HG03196 (cell line): ENCODE data around the gene APC.

Experiments used
- ATAC-seq: cut with Tn5 transposase; IDR thresholded peaks from one replicate; pipeline ENCODE4 v1.9.1; 2021; ENCODE audit not compliant: unreplicated experiment

Gene APC

DNA sequence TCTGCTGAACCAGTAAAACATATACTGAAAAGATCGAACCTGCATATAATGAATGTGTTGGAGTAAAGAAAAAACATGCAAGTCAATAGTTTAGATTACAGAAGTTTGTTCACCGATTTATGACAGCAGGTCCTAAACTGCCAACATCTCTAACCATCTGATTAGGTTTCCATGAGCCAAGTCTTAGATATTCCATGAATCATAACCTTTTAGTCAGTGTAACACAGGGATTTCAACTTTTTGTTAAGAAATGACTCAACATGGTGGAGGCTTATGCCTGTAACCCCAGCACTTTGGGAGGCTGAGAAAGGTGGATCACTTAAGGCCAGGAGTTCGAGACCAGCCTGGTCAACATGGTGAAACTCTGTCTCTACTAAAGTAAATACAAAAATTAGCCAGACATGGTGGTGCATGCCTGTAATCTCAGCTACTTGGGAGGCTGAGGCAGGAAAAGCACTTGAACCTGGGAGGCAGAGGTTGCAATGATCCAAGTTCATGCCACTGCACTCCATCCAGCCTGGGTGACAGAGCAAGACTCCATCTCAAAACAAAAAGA lies 38.7 kb downstream of the APC start:
- ATAC-seq = no peak

DNA sequence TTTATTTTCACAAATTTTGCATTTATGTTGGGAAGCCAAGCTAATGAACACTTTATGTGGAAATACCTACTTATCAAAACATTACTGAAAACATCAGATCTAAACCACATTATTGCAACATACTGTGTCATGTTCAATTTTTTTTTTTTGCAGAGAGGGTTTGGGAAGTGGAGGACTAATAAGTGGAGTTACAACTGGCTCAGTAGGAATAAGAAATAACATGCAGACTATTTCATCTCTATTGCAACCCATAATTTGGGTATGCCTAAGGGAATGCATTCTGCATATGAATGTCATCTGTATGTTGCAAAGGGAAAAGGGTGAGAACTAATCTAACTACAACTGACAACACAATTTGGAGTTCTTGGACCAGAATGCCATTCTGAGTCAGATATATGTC lies 41.8 kb downstream of the APC start:
- no peak for ATAC-seq

DNA sequence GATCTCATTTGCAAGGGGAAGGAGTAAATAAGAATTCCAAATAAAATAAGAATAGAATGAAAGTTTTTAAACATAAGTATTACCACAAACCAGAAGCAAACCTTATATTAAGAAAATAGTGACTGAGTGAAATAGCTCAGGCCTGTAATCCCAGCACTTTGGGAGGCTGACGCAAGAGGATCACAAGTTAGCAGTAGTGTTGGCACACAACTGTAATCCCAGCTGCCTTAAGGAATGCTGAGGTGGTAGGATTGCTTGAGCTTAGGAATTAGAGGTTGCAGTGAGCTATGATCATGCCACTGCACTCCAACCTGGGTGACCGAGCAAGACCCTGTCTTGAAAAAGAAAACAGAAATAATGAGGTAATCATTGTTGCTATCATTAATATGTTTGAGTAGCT lies 47.0 kb downstream of the APC start:
- no peak for ATAC-seq

DNA sequence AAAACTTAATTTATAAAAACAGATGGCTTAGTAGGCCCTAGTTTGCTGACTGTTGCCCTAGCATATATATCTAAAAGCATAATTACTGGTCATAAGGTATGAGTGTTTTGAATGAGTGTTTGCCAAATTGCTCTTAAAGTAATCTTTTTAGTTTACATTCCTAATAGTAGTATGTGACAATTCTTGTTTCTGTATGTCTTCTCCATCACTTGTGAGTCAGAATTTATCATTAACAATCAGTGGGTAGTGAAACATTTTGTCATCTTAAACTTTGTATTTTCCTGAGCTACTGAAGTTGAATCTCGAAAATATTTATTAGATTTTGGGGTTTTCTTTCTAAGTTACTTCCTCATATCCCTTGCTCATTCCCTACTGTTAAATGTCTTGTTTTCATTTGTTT lies 49.6 kb downstream of the APC start:
- ATAC-seq = no peak

- ATAC-seq = no peak
Observed at GRCh38 chr5:112787896-112788295, 50.2 kb downstream of the APC start.

DNA sequence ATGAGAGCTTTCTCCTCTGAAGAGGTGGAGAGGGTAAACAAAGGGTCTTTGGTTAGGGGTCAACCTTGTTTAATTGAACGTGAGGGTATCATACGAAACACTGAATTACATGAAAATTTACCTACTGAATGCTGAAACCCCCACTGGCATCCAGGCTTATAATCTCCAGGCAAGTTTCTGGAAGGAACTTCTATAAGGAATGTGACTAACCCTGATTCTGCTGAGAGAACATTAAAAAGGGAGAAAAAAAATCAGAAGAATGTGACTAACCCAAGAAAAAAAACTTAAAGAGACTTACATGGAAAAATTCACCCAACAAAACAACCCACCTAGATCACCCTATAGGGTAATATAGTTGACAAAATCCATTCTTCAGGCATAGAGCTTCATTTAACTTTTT lies 55.5 kb downstream of the APC start:
- ATAC-seq = no peak

DNA sequence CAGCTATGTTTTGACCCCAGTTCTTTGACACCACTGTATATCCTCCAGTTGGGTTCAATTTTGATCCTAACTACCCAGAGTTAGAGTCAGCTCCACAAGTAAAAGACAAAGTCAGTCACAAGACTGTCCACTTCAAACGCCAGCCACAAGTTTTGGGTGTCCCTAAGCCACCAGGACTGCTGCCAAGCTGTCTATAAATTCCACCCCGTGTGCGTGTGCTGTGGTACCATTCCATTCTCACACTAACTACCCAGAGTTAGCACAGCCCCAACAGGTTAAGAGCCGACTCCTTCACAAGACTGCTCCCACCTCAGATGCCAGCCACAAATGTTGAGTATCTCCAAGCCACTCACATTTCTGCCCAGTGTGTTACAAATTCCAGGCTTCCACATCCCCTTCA lies 56.7 kb downstream of the APC start:
- ATAC-seq = no peak

DNA sequence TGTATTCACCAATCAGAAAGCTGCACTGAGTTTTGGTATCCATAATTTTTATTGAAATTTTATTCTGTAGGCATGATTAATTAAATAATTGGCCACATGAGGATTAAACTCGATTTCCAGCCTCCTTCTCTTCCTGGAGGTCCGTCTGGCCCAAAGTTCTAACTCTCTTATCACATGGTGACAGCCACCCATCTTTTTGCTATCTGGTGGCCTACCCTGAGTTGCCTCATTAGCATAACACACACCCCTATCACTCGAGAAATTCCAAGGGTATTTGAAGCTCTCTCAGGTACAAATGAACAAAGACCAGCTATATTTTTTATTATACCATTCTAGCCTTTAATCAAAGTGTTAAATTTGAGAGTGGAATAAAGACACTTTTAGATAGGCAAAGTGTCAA lies 57.7 kb downstream of the APC start:
- ATAC-seq = no peak

GRCh38 chr5:112795944-112796678 lies 58.4 kb downstream of the APC start:
- no peak for ATAC-seq

- ATAC-seq = no peak
Observed at GRCh38 chr5:112799661-112800060, 62.0 kb downstream of the APC start.

- no peak for ATAC-seq
Observed at GRCh38 chr5:112800891-112801290, 63.2 kb downstream of the APC start.

- ATAC-seq = no peak
Observed at GRCh38 chr5:112811023-112811422, 73.3 kb downstream of the APC start.

GRCh38 chr5:112812549-112812948 lies 74.9 kb downstream of the APC start:
- no peak for ATAC-seq

GRCh38 chr5:112820246-112820645 lies 82.6 kb downstream of the APC start:
- ATAC-seq = no peak

GRCh38 chr5:112822456-112822855 lies 84.8 kb downstream of the APC start:
- no peak for ATAC-seq

GRCh38 chr5:112823181-112823580 lies 85.5 kb downstream of the APC start:
- no peak for ATAC-seq

DNA sequence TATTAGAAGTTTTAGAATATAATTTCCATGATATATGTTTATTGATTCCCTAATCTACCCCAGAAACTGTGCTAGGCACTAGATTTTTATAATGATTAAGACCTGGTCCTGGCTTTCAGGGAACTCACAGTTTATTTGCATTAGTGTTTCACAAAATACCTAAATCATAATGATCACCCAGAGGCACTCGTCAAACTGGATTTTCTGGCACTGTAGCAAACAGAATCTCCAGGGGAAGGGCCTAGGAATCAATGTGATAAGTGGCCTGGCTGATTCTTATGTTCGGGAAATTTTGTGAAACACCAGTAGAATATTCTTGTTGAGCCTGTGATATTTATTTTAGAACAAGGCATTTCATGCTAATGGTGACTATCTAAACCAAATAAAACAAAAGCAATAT lies 86.0 kb downstream of the APC start:
- no peak for ATAC-seq

DNA sequence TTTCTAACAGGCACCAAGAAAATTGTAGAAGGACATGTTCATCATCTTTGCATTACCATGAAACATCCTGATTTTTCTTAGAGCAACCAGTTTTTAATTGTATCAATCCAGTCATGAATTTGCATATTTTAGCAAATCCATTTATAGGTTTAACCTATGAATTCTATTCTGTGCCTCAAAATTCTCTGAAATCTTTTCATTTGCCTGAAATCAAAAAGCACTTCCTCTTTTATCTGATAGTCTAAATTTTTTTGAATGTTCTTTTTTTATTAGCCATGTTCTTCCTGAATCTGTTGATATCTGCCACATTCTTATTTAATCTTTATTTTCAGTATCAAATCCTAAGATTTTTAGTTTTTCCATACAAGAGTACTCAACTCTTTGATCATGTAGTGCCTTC lies 86.5 kb downstream of the APC start:
- no peak for ATAC-seq

- no peak for ATAC-seq
Observed at GRCh38 chr5:112830378-112830777, 92.7 kb downstream of the APC start.

GRCh38 chr5:112833971-112834370 lies 96.3 kb downstream of the APC start:
- ATAC-seq = no peak

- ATAC-seq = no peak
Observed at GRCh38 chr5:112844489-112844888, 106.8 kb downstream of the APC start.

GRCh38 chr5:112846556-112846955 lies 108.9 kb downstream of the APC start:
- no peak for ATAC-seq

- ATAC-seq = no peak
Observed at GRCh38 chr5:112847306-112847705, 109.6 kb downstream of the APC start.
